ENCODE results near the gene ARRB2. TPM values are rescaled to one million over a fixed set of nuclear protein-coding genes. Genes with fewer than 3 reads are reported as not detected.

Gene ARRB2
- total RNA-seq, 1 donor from 2014 or later: 47.4 TPM

GRCh38 chr17:4718276-4718675, 7.8 kb downstream of the ARRB2 start:
- Mint-ChIP-seq H3K27ac (no peak overlapping the region), H3K27me3 (no peaks in the 10 kb centered on the region), H3K9me3 (no peaks in the 10 kb centered on the region), H3K4me1 (ENCODE audit: unreplicated experiment) (peaks cover 15% of the 10 kb centered on the region), H3K36me3 (peaks cover 4% of the 10 kb centered on the region), H3K4me3 (no peak overlapping the region)
- TF ChIP-seq CTCF (conservative IDR thresholded peaks at IDR 0.05): no peak
- no peak for DNase-seq (ENCODE audit: extremely low spot score, unreplicated experiment)

- Mint-ChIP-seq H3K36me3 (peaks cover 4% of the 10 kb centered on the region), H3K4me3 (no peak overlapping the region), H3K27ac (peak overlapping the region; percentile 30), H3K27me3 (no peaks in the 10 kb centered on the region), H3K4me1 (ENCODE audit: unreplicated experiment) (peaks cover 15% of the 10 kb centered on the region), H3K9me3 (no peaks in the 10 kb centered on the region)
- DNase-seq (ENCODE audit: extremely low spot score, unreplicated experiment): no peak
- no peak for TF ChIP-seq CTCF (conservative IDR thresholded peaks at IDR 0.05)
These were observed 8.7 kb downstream of the ARRB2 start for GRCh38 chr17:4719146-4719545.

- H3K4me1 Mint-ChIP-seq (ENCODE audit: unreplicated experiment): peaks cover 15% of the 10 kb centered on the region
- no peaks in the 10 kb centered on the region for H3K9me3 Mint-ChIP-seq
- DNase-seq (ENCODE audit: extremely low spot score, unreplicated experiment): no peak
- H3K27me3 Mint-ChIP-seq: no peaks in the 10 kb centered on the region
- H3K27ac Mint-ChIP-seq: peak overlapping the region; percentile 30
- TF ChIP-seq CTCF (conservative IDR thresholded peaks at IDR 0.05): no peak
- H3K36me3 Mint-ChIP-seq: peaks cover 4% of the 10 kb centered on the region
- H3K4me3 Mint-ChIP-seq: no peak overlapping the region
These were observed 9.3 kb downstream of the ARRB2 start for GRCh38 chr17:4719684-4720221.

- Mint-ChIP-seq H3K4me3 (no peak overlapping the region), H3K27ac (peak overlapping the region; percentile 85), H3K27me3 (peaks cover 2% of the 10 kb centered on the region), H3K36me3 (peaks cover 4% of the 10 kb centered on the region), H3K9me3 (no peaks in the 10 kb centered on the region), H3K4me1 (ENCODE audit: unreplicated experiment) (peaks cover 15% of the 10 kb centered on the region)
- no peak for TF ChIP-seq CTCF (conservative IDR thresholded peaks at IDR 0.05)
- no peak for DNase-seq (ENCODE audit: extremely low spot score, unreplicated experiment)
These were observed 10.4 kb downstream of the ARRB2 start for GRCh38 chr17:4720787-4721186.

- Mint-ChIP-seq H3K36me3 (peaks cover 4% of the 10 kb centered on the region), H3K27me3 (peaks cover 4% of the 10 kb centered on the region), H3K27ac (peak overlapping the region; percentile 85), H3K9me3 (no peaks in the 10 kb centered on the region), H3K4me1 (ENCODE audit: unreplicated experiment) (peaks cover 15% of the 10 kb centered on the region), H3K4me3 (no peak overlapping the region)
- no peak for DNase-seq (ENCODE audit: extremely low spot score, unreplicated experiment)
- no peak for TF ChIP-seq CTCF (conservative IDR thresholded peaks at IDR 0.05)
These were observed 11.0 kb downstream of the ARRB2 start for GRCh38 chr17:4721203-4722135.

Measured in type B pancreatic cell (in vitro differentiated cells).